Measurements from ENCODE around the gene SLC2A4. TPM values are rescaled to one million over a fixed set of nuclear protein-coding genes. Genes with fewer than 3 reads are reported as not detected.
"Not testable (repeated sequence)": the region's sequence is repeated elsewhere in the genome, so short reads cannot be mapped to it uniquely, and the experiment has no call there.

Gene SLC2A4
- total RNA-seq, 2 experiments from 2014 or later = not detected

- no peaks in the 10 kb centered on the region for H3K9me3 Mint-ChIP-seq
- H3K4me3 Mint-ChIP-seq = peak overlapping the region; percentile 97
- peaks cover 17% of the 10 kb centered on the region for H3K36me3 Mint-ChIP-seq
- no peak for ATAC-seq (ENCODE audit: low read depth)
- no peak for DNase-seq
- H3K27ac Mint-ChIP-seq = peak overlapping the region; percentile 60
- peaks cover 41% of the 10 kb centered on the region for H3K4me1 Mint-ChIP-seq
- no peaks in the 10 kb centered on the region for H3K27me3 Mint-ChIP-seq
- POLR2A ChIA-PET = interaction anchor here (0.5 to 12.9 kb wide), 4 partner anchors 10 to 19 kb away, joined by 4 to 162 read pairs (median 30); partner anchors contain the start of genes ACADVL, CTDNEP1, DLG4 and ELP5
These were observed 41.1 kb upstream of the SLC2A4 start for GRCh38 chr17:7240375-7240774.

- no peak for ATAC-seq (ENCODE audit: low read depth)
- Mint-ChIP-seq H3K36me3 (peaks cover 20% of the 10 kb centered on the region), H3K4me1 (peaks cover 37% of the 10 kb centered on the region), H3K9me3 (no peaks in the 10 kb centered on the region), H3K4me3 (peak overlapping the region; percentile 96), H3K27me3 (no peaks in the 10 kb centered on the region), H3K27ac (peak overlapping the region; percentile 98)
- no peak for DNase-seq
- POLR2A ChIA-PET = interaction anchor here (0.5 to 12.9 kb wide), 6 partner anchors 9 to 602 kb away, joined by 3 to 162 read pairs (median 12); partner anchors contain the start of genes ACADVL, ACAP1, CTDNEP1 and DLG4
These were observed 40.3 kb upstream of the SLC2A4 start for GRCh38 chr17:7241090-7241733.

- peak within 1 kb of the TSS; percentile 96 for H3K4me3 Mint-ChIP-seq
- no peaks in the 10 kb centered on the region for H3K27me3 Mint-ChIP-seq
- POLR2A ChIA-PET = interaction anchor here (0.7 to 12.9 kb wide), 13 partner anchors 8 to 601 kb away, joined by 3 to 162 read pairs (median 3); partner anchors contain the start of genes ACADVL, ACAP1, CTDNEP1 and DLG4
- H3K36me3 Mint-ChIP-seq = peaks cover 21% of the 10 kb centered on the region
- peaks cover 35% of the 10 kb centered on the region for H3K4me1 Mint-ChIP-seq
- ATAC-seq (ENCODE audit: low read depth) = peak; percentile 21
- no peaks in the 10 kb centered on the region for H3K9me3 Mint-ChIP-seq
- peak; percentile 94 for DNase-seq
- H3K27ac Mint-ChIP-seq = peak within 1 kb of the TSS; percentile 98
These were observed 39.5 kb upstream of the SLC2A4 start, which contains the start of gene GABARAP for GRCh38 chr17:7241783-7242716. Gene GABARAP, minus strand, starts transcription at chr17:7242449. Its CDS starts 119 bp downstream, at chr17:7242330.

GRCh38 chr17:7242717-7243452, 38.6 kb upstream of the SLC2A4 start:
- Mint-ChIP-seq H3K36me3 (peaks cover 20% of the 10 kb centered on the region), H3K27me3 (no peaks in the 10 kb centered on the region), H3K27ac (peak overlapping the region; percentile 98), H3K4me1 (peaks cover 30% of the 10 kb centered on the region), H3K4me3 (peak overlapping the region; percentile 96), H3K9me3 (no peaks in the 10 kb centered on the region)
- DNase-seq = peak; percentile 93
- peak; percentile 32 for ATAC-seq (ENCODE audit: low read depth)
- POLR2A ChIA-PET = interaction anchor here (0.7 to 12.9 kb wide), 12 partner anchors 8 to 443 kb away, joined by 3 to 162 read pairs (median 4); partner anchors contain the start of genes ACADVL, CTDNEP1, DLG4 and DVL2

- POLR2A ChIA-PET = interaction anchor here (1.0 to 12.9 kb wide), 4 partner anchors 8 to 22 kb away, joined by 3 to 162 read pairs (median 16); partner anchors contain the start of genes ACADVL, CTDNEP1, DLG4 and DVL2
- H3K9me3 Mint-ChIP-seq = no peaks in the 10 kb centered on the region
- peaks cover 30% of the 10 kb centered on the region for H3K4me1 Mint-ChIP-seq
- peak overlapping the region; percentile 96 for H3K4me3 Mint-ChIP-seq
- DNase-seq (no peak), ATAC-seq (ENCODE audit: low read depth) (no peak)
- H3K27me3 Mint-ChIP-seq = no peaks in the 10 kb centered on the region
- peak overlapping the region; percentile 69 for H3K27ac Mint-ChIP-seq
- H3K36me3 Mint-ChIP-seq = peaks cover 20% of the 10 kb centered on the region
These were observed 38.1 kb upstream of the SLC2A4 start for GRCh38 chr17:7243453-7243729.

GRCh38 chr17:7243838-7244237, 37.7 kb upstream of the SLC2A4 start:
- H3K27me3 Mint-ChIP-seq; H3K27ac Mint-ChIP-seq; DNase-seq; H3K4me3 Mint-ChIP-seq; H3K9me3 Mint-ChIP-seq; ATAC-seq (ENCODE audit: low read depth): not testable (repeated sequence)
- POLR2A ChIA-PET = interaction anchor here (1.0 to 12.9 kb wide), 3 partner anchors 7 to 23 kb away, joined by 3 to 162 read pairs (median 20); partner anchors contain the start of genes ACADVL, CTDNEP1, DLG4 and ELP5
- peaks cover 32% of the 10 kb centered on the region for H3K4me1 Mint-ChIP-seq
- peaks cover 20% of the 10 kb centered on the region for H3K36me3 Mint-ChIP-seq

GRCh38 chr17:7246779-7247178, 34.7 kb upstream of the SLC2A4 start:
- Mint-ChIP-seq H3K4me1 (peaks cover 30% of the 10 kb centered on the region), H3K4me3 (no peak overlapping the region), H3K27ac (peak overlapping the region; percentile 1), H3K27me3 (no peaks in the 10 kb centered on the region), H3K36me3 (peaks cover 16% of the 10 kb centered on the region), H3K9me3 (no peaks in the 10 kb centered on the region)
- no peak for ATAC-seq (ENCODE audit: low read depth)
- DNase-seq = no peak
- POLR2A ChIA-PET = no interaction called here

- Mint-ChIP-seq H3K27ac (peak overlapping the region; percentile 43), H3K36me3 (peaks cover 16% of the 10 kb centered on the region), H3K9me3 (no peaks in the 10 kb centered on the region), H3K4me1 (peaks cover 40% of the 10 kb centered on the region), H3K27me3 (no peaks in the 10 kb centered on the region), H3K4me3 (no peak overlapping the region)
- ATAC-seq (ENCODE audit: low read depth) = no peak
- no peak for DNase-seq
- POLR2A ChIA-PET = interaction anchor here (0.8 to 4.0 kb wide), 2 partner anchors 11 to 66 kb away, joined by 3 to 56 read pairs; partner anchors contain the start of genes DVL2 and PHF23
These were observed 32.7 kb upstream of the SLC2A4 start for GRCh38 chr17:7248796-7249195.

- H3K4me1 Mint-ChIP-seq = peaks cover 44% of the 10 kb centered on the region
- POLR2A ChIA-PET = interaction anchor here (4.0 kb wide), 1 partner anchor 12 kb away, joined by 56 read pairs; the partner anchor contains the start of genes DVL2 and PHF23
- H3K27ac Mint-ChIP-seq = peak overlapping the region; percentile 69
- no peaks in the 10 kb centered on the region for H3K9me3 Mint-ChIP-seq
- H3K36me3 Mint-ChIP-seq = peaks cover 19% of the 10 kb centered on the region
- no peaks in the 10 kb centered on the region for H3K27me3 Mint-ChIP-seq
- ATAC-seq (ENCODE audit: low read depth) = no peak
- H3K4me3 Mint-ChIP-seq = peak overlapping the region; percentile 91
- DNase-seq = no peak
These were observed 32.3 kb upstream of the SLC2A4 start for GRCh38 chr17:7249214-7249613.

- H3K4me1 Mint-ChIP-seq = peaks cover 44% of the 10 kb centered on the region
- POLR2A ChIA-PET = interaction anchor here (2.5 to 4.0 kb wide), 3 partner anchors 7 to 30 kb away, joined by 18 to 56 read pairs (median 20); partner anchors contain the start of genes ACADVL, DLG4, DVL2 and GABARAP
These were observed 31.7 kb upstream of the SLC2A4 start for GRCh38 chr17:7249830-7250229.

GRCh38 chr17:7250695-7251627, 30.6 kb upstream of the SLC2A4 start:
- no peaks in the 10 kb centered on the region for H3K27me3 Mint-ChIP-seq
- H3K4me1 Mint-ChIP-seq = peaks cover 44% of the 10 kb centered on the region
- peak overlapping the region; percentile 99 for H3K4me3 Mint-ChIP-seq
- H3K9me3 Mint-ChIP-seq = no peaks in the 10 kb centered on the region
- ATAC-seq (ENCODE audit: low read depth) = peak; percentile 0
- peaks cover 22% of the 10 kb centered on the region for H3K36me3 Mint-ChIP-seq
- peak overlapping the region; percentile 100 for H3K27ac Mint-ChIP-seq
- POLR2A ChIA-PET = interaction anchor here (0.6 to 4.0 kb wide), 8 partner anchors 8 to 966 kb away, joined by 3 to 56 read pairs (median 4); partner anchors contain the start of genes ACADVL, ACAP1, DLG4 and DVL2
- DNase-seq = no peak

More at GRCh38 chr17:7249830-7250229, 31.7 kb upstream of the SLC2A4 start:
- Mint-ChIP-seq H3K36me3 (peaks cover 22% of the 10 kb centered on the region), H3K9me3 (no peaks in the 10 kb centered on the region), H3K27me3 (no peaks in the 10 kb centered on the region), H3K4me3 (peak overlapping the region; percentile 91), H3K27ac (peak overlapping the region; percentile 88)
- ATAC-seq (ENCODE audit: low read depth) (no peak), DNase-seq (no peak)

Data from activated naive CD8-positive, alpha-beta T cell treated with anti-CD3 and anti-CD28 coated beads, Interleukin-2, amount 10 ng/mL, durations not matched to agents 7 days and 5 days (primary cell).